ENCODE measurements around the gene TRPM8. TPM values are rescaled to one million over a fixed set of nuclear protein-coding genes. Genes with fewer than 3 reads are reported as not detected.

The TRPM8 gene
- total RNA-seq, 1 donor from 2014 or later = 7.5 TPM

DNA sequence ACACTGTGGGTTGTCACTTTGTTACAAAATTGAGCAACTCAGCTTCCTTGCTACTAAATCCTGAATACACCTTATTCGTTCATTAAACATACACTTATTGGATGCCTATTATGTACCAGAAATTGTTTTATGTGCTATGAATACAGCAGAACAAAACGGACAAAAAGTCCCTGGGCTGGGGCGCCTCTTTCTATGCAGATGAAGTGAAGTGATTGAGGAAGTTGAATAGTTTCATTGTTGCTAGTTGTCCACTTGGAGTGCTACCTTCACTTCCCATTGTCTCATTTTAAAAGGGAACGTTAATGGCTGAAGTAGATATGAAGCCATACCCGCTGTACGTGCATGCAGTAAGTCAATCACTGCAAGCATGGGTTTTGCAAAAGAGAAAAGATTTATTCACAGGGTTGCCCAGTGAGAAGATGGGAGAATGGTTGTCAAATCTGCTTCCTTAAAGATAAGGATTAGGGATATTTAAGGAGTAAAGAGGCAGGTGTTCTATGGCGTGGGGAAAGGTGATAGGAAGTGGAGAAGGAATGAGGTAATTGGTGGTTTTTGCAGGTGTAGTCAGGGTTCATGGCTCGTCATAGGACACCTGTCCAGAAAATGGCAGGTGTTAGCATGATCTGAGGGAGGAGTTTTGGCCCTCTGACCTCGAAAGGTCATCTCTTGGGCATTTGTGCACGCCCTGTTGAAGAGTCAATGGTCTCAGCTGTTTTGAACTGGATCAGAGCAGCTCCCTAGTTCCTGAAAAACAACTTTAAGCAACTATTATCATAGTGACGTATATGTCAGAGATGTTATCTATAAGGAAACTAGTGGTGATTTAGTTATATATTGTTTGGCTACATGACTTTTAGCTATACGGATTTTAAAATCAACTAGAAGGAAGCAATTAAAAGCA lies 23.5 kb downstream of the TRPM8 start:
- DNase-seq (ENCODE audit: low spot score) = no peak
- no peaks in the 10 kb centered on the region for H3K9me3 ChIP-seq (ENCODE audit: low read depth)
- H3K4me2 ChIP-seq = no peak overlapping the region
- no peaks in the 10 kb centered on the region for H3K4me1 Mint-ChIP-seq
- no peak for TF ChIP-seq EZH2phosphoT487 (IDR thresholded peaks at IDR 0.05)
- TF ChIP-seq, protein P1, sequence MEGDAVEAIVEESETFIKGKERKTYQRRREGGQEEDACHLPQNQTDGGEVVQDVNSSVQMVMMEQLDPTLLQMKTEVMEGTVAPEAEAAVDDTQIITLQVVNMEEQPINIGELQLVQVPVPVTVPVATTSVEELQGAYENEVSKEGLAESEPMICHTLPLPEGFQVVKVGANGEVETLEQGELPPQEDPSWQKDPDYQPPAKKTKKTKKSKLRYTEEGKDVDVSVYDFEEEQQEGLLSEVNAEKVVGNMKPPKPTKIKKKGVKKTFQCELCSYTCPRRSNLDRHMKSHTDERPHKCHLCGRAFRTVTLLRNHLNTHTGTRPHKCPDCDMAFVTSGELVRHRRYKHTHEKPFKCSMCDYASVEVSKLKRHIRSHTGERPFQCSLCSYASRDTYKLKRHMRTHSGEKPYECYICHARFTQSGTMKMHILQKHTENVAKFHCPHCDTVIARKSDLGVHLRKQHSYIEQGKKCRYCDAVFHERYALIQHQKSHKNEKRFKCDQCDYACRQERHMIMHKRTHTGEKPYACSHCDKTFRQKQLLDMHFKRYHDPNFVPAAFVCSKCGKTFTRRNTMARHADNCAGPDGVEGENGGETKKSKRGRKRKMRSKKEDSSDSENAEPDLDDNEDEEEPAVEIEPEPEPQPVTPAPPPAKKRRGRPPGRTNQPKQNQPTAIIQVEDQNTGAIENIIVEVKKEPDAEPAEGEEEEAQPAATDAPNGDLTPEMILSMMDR (IDR thresholded peaks at IDR 0.05) = no peak
- no peak for TF ChIP-seq EZH2 (IDR thresholded peaks at IDR 0.05)
- H3K27ac ChIP-seq = no peak overlapping the region
- no peak overlapping the region for H3K4me3 ChIP-seq
- H3K79me2 ChIP-seq (ENCODE audit: low read depth) = no peaks in the 10 kb centered on the region
- H3K27me3 Mint-ChIP-seq (ENCODE audit: insufficient read depth, low read depth) = no peaks in the 10 kb centered on the region
- H3F3A ChIP-seq (ENCODE audit: low read depth) = no peaks in the 10 kb centered on the region
- peaks cover 2% of the 10 kb centered on the region for H3K36me3 Mint-ChIP-seq
- H3K36me3 ChIP-seq = no peaks in the 10 kb centered on the region
- H3K9me3 Mint-ChIP-seq = peaks cover 11% of the 10 kb centered on the region
- no peaks in the 10 kb centered on the region for H4K20me1 ChIP-seq (ENCODE audit: low read depth)
- no peaks in the 10 kb centered on the region for H3K27me3 ChIP-seq
- no peaks in the 10 kb centered on the region for H3K4me1 ChIP-seq
- H2AFZ ChIP-seq (replicated peaks) = no peak overlapping the region
- no peak overlapping the region for H3K4me3 Mint-ChIP-seq
- H3K27ac Mint-ChIP-seq = no peak overlapping the region
- H3K9ac ChIP-seq = no peak overlapping the region

DNA sequence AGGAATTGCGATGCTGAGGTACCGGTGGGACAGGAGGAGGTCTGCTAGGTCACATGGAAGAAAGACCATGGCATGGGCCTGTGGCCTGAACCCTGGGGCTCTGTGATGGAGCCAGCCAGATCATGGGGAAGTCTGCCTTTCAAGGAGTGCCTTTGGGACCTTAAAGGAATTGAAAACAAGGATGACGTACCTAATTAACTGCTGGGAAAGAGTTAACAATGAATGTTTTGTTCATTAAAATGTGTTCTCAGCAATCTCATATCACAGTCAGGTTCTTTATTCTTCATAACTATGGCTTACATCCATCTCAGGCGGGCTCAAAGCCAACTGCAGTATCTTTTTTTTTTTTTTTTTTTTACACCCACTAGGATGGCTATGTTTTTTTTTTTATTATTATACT lies 25.6 kb downstream of the TRPM8 start:
- peaks cover 4% of the 10 kb centered on the region for H3K4me1 Mint-ChIP-seq
- TF ChIP-seq, protein P1 (IDR thresholded peaks at IDR 0.05) = no peak
- TF ChIP-seq EZH2phosphoT487 (IDR thresholded peaks at IDR 0.05) (no peak), EZH2 (IDR thresholded peaks at IDR 0.05) (no peak)
- no peak overlapping the region for H3K9ac ChIP-seq
- H4K20me1 ChIP-seq (ENCODE audit: low read depth) = no peaks in the 10 kb centered on the region
- H3K4me3 ChIP-seq = no peak overlapping the region
- H3K27me3 ChIP-seq = no peaks in the 10 kb centered on the region
- no peaks in the 10 kb centered on the region for H3F3A ChIP-seq (ENCODE audit: low read depth)
- H3K36me3 Mint-ChIP-seq = peaks cover 2% of the 10 kb centered on the region
- H3K27ac ChIP-seq = no peak overlapping the region
- H3K4me3 Mint-ChIP-seq = no peak overlapping the region
- no peaks in the 10 kb centered on the region for H3K4me1 ChIP-seq
- no peak for DNase-seq (ENCODE audit: low spot score)
- no peaks in the 10 kb centered on the region for H3K27me3 Mint-ChIP-seq (ENCODE audit: insufficient read depth, low read depth)
- no peaks in the 10 kb centered on the region for H3K9me3 ChIP-seq (ENCODE audit: low read depth)
- H2AFZ ChIP-seq (replicated peaks) = no peak overlapping the region
- no peaks in the 10 kb centered on the region for H3K79me2 ChIP-seq (ENCODE audit: low read depth)
- no peak overlapping the region for H3K4me2 ChIP-seq
- H3K36me3 ChIP-seq = no peaks in the 10 kb centered on the region
- H3K27ac Mint-ChIP-seq = no peak overlapping the region
- H3K9me3 Mint-ChIP-seq = peaks cover 11% of the 10 kb centered on the region

DNA sequence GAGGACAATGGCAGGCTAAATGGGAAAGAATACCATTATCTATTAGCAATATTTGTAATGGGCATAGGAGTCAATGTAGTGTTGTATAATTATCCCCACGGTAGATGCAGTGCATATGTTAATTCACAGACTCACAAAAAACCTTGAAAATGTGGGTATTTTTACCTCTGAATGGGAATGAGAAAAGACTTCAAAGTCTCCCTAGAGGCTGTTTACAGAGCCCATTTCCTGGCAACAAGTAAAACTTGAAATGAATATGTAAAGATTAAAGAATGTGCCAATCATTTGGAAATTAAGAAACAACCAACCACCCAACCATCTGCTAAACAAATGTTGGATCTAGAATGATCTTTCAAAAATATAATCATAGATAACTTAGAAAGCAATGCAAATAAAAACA lies 27.1 kb downstream of the TRPM8 start:
- Histone ChIP-seq H3K4me2 (no peak overlapping the region), H3K4me3 (no peak overlapping the region), H2AFZ (replicated peaks) (no peak overlapping the region), H3K27me3 (no peaks in the 10 kb centered on the region), H3K79me2 (ENCODE audit: low read depth) (no peaks in the 10 kb centered on the region), H3K36me3 (no peaks in the 10 kb centered on the region), H3K9me3 (ENCODE audit: low read depth) (no peaks in the 10 kb centered on the region), H4K20me1 (ENCODE audit: low read depth) (no peaks in the 10 kb centered on the region), H3F3A (ENCODE audit: low read depth) (no peaks in the 10 kb centered on the region), H3K4me1 (no peaks in the 10 kb centered on the region), H3K27ac (no peak overlapping the region), H3K9ac (no peak overlapping the region)
- TF ChIP-seq EZH2phosphoT487 (IDR thresholded peaks at IDR 0.05) (no peak), EZH2 (IDR thresholded peaks at IDR 0.05) (no peak)
- TF ChIP-seq, protein P1 (IDR thresholded peaks at IDR 0.05) = no peak
- no peak for DNase-seq (ENCODE audit: low spot score)
- Mint-ChIP-seq H3K4me1 (peaks cover 7% of the 10 kb centered on the region), H3K4me3 (no peak overlapping the region), H3K27me3 (ENCODE audit: insufficient read depth, low read depth) (no peaks in the 10 kb centered on the region), H3K9me3 (peaks cover 11% of the 10 kb centered on the region), H3K36me3 (peaks cover 2% of the 10 kb centered on the region), H3K27ac (no peak overlapping the region)

All from neural progenitor cell (in vitro differentiated cells).